ENCODE data around the gene ZBTB7C.

ZBTB7C gene

GRCh38 chr18:48179666-48180065 lies 229.5 kb downstream of the ZBTB7C start:
- Mint-ChIP-seq H3K4me3 (no peak overlapping the region), H3K4me1 (ENCODE audit: low read depth) (no peaks in the 10 kb centered on the region), H3K27me3 (peaks cover 3% of the 10 kb centered on the region), H3K36me3 (no peaks in the 10 kb centered on the region), H3K27ac (no peak overlapping the region), H3K9me3 (ENCODE audit: low read depth) (no peaks in the 10 kb centered on the region)

- Mint-ChIP-seq H3K36me3 (no peaks in the 10 kb centered on the region), H3K4me1 (ENCODE audit: low read depth) (no peaks in the 10 kb centered on the region), H3K27me3 (peaks cover 2% of the 10 kb centered on the region), H3K4me3 (no peak overlapping the region), H3K9me3 (ENCODE audit: low read depth) (no peaks in the 10 kb centered on the region), H3K27ac (no peak overlapping the region)
Measured at GRCh38 chr18:48179001-48179400, 230.2 kb downstream of the ZBTB7C start.

- H3K27me3 Mint-ChIP-seq: no peaks in the 10 kb centered on the region
- no peaks in the 10 kb centered on the region for H3K9me3 Mint-ChIP-seq (ENCODE audit: low read depth)
- no peak overlapping the region for H3K27ac Mint-ChIP-seq
- H3K36me3 Mint-ChIP-seq: no peaks in the 10 kb centered on the region
- H3K4me3 Mint-ChIP-seq: no peak overlapping the region
- no peaks in the 10 kb centered on the region for H3K4me1 Mint-ChIP-seq (ENCODE audit: low read depth)
Measured at GRCh38 chr18:48176909-48177308, 232.3 kb downstream of the ZBTB7C start.

- Mint-ChIP-seq H3K4me1 (ENCODE audit: low read depth) (no peaks in the 10 kb centered on the region), H3K9me3 (ENCODE audit: low read depth) (no peaks in the 10 kb centered on the region), H3K27ac (no peak overlapping the region), H3K36me3 (no peaks in the 10 kb centered on the region), H3K27me3 (no peaks in the 10 kb centered on the region), H3K4me3 (no peak overlapping the region)
Measured at GRCh38 chr18:48173557-48173956, 235.6 kb downstream of the ZBTB7C start.

GRCh38 chr18:48172226-48173006 lies 236.8 kb downstream of the ZBTB7C start:
- no peaks in the 10 kb centered on the region for H3K27me3 Mint-ChIP-seq
- no peak overlapping the region for H3K27ac Mint-ChIP-seq
- no peak overlapping the region for H3K4me3 Mint-ChIP-seq

GRCh38 chr18:48171490-48172188 lies 237.5 kb downstream of the ZBTB7C start:
- H3K27me3 Mint-ChIP-seq: no peaks in the 10 kb centered on the region
- H3K9me3 Mint-ChIP-seq (ENCODE audit: low read depth): no peaks in the 10 kb centered on the region
- no peak overlapping the region for H3K27ac Mint-ChIP-seq
- peaks cover 2% of the 10 kb centered on the region for H3K4me1 Mint-ChIP-seq (ENCODE audit: low read depth)
- no peaks in the 10 kb centered on the region for H3K36me3 Mint-ChIP-seq
- H3K4me3 Mint-ChIP-seq: no peak overlapping the region

More at GRCh38 chr18:48172226-48173006, 236.8 kb downstream of the ZBTB7C start:
- Mint-ChIP-seq H3K9me3 (ENCODE audit: low read depth) (no peaks in the 10 kb centered on the region), H3K4me1 (ENCODE audit: low read depth) (no peaks in the 10 kb centered on the region), H3K36me3 (no peaks in the 10 kb centered on the region)

GRCh38 chr18:48170651-48171050 lies 238.5 kb downstream of the ZBTB7C start:
- H3K27me3 Mint-ChIP-seq: no peaks in the 10 kb centered on the region
- H3K4me1 Mint-ChIP-seq (ENCODE audit: low read depth): peaks cover 2% of the 10 kb centered on the region
- H3K36me3 Mint-ChIP-seq: no peaks in the 10 kb centered on the region

GRCh38 chr18:48168861-48169260 lies 240.3 kb downstream of the ZBTB7C start:
- Mint-ChIP-seq H3K4me1 (ENCODE audit: low read depth) (peaks cover 2% of the 10 kb centered on the region), H3K4me3 (no peak overlapping the region), H3K27me3 (peaks cover 2% of the 10 kb centered on the region), H3K27ac (no peak overlapping the region), H3K36me3 (no peaks in the 10 kb centered on the region), H3K9me3 (ENCODE audit: low read depth) (no peaks in the 10 kb centered on the region)

More at GRCh38 chr18:48170651-48171050, 238.5 kb downstream of the ZBTB7C start:
- no peak overlapping the region for H3K27ac Mint-ChIP-seq
- no peak overlapping the region for H3K4me3 Mint-ChIP-seq
- no peaks in the 10 kb centered on the region for H3K9me3 Mint-ChIP-seq (ENCODE audit: low read depth)

- Mint-ChIP-seq H3K27me3 (peaks cover 2% of the 10 kb centered on the region), H3K4me3 (no peak overlapping the region), H3K9me3 (ENCODE audit: low read depth) (no peaks in the 10 kb centered on the region), H3K36me3 (no peaks in the 10 kb centered on the region), H3K4me1 (ENCODE audit: low read depth) (peaks cover 2% of the 10 kb centered on the region), H3K27ac (no peak overlapping the region)
Measured at GRCh38 chr18:48167897-48168253, 241.3 kb downstream of the ZBTB7C start.

- H3K27ac Mint-ChIP-seq: no peak overlapping the region
- H3K4me1 Mint-ChIP-seq (ENCODE audit: low read depth): peaks cover 5% of the 10 kb centered on the region
- H3K4me3 Mint-ChIP-seq: no peak overlapping the region
- peaks cover 2% of the 10 kb centered on the region for H3K27me3 Mint-ChIP-seq
- H3K36me3 Mint-ChIP-seq: no peaks in the 10 kb centered on the region
- H3K9me3 Mint-ChIP-seq (ENCODE audit: low read depth): no peaks in the 10 kb centered on the region
Measured at GRCh38 chr18:48166336-48166875, 242.8 kb downstream of the ZBTB7C start.

GRCh38 chr18:48165111-48165866 lies 243.9 kb downstream of the ZBTB7C start:
- Mint-ChIP-seq H3K27ac (no peak overlapping the region), H3K36me3 (no peaks in the 10 kb centered on the region), H3K9me3 (ENCODE audit: low read depth) (no peaks in the 10 kb centered on the region), H3K4me3 (no peak overlapping the region), H3K4me1 (ENCODE audit: low read depth) (peaks cover 9% of the 10 kb centered on the region), H3K27me3 (peaks cover 2% of the 10 kb centered on the region)

GRCh38 chr18:48164701-48165100 lies 244.5 kb downstream of the ZBTB7C start:
- H3K4me1 Mint-ChIP-seq (ENCODE audit: low read depth): peaks cover 9% of the 10 kb centered on the region
- no peak overlapping the region for H3K4me3 Mint-ChIP-seq
- no peaks in the 10 kb centered on the region for H3K9me3 Mint-ChIP-seq (ENCODE audit: low read depth)
- H3K36me3 Mint-ChIP-seq: no peaks in the 10 kb centered on the region
- peaks cover 2% of the 10 kb centered on the region for H3K27me3 Mint-ChIP-seq
- H3K27ac Mint-ChIP-seq: no peak overlapping the region

GRCh38 chr18:48164116-48164515 lies 245.1 kb downstream of the ZBTB7C start:
- H3K36me3 Mint-ChIP-seq: no peaks in the 10 kb centered on the region

GRCh38 chr18:48163738-48164115 lies 245.5 kb downstream of the ZBTB7C start:
- H3K4me1 Mint-ChIP-seq (ENCODE audit: low read depth): peaks cover 9% of the 10 kb centered on the region
- H3K9me3 Mint-ChIP-seq (ENCODE audit: low read depth): no peaks in the 10 kb centered on the region

More at GRCh38 chr18:48164116-48164515, 245.1 kb downstream of the ZBTB7C start:
- no peak overlapping the region for H3K4me3 Mint-ChIP-seq
- no peaks in the 10 kb centered on the region for H3K9me3 Mint-ChIP-seq (ENCODE audit: low read depth)
- peaks cover 2% of the 10 kb centered on the region for H3K27me3 Mint-ChIP-seq
- H3K27ac Mint-ChIP-seq: no peak overlapping the region
- H3K4me1 Mint-ChIP-seq (ENCODE audit: low read depth): peaks cover 9% of the 10 kb centered on the region

More at GRCh38 chr18:48163738-48164115, 245.5 kb downstream of the ZBTB7C start:
- H3K4me3 Mint-ChIP-seq: no peak overlapping the region
- no peak overlapping the region for H3K27ac Mint-ChIP-seq
- H3K27me3 Mint-ChIP-seq: peaks cover 2% of the 10 kb centered on the region
- H3K36me3 Mint-ChIP-seq: no peaks in the 10 kb centered on the region

All from activated naive CD8-positive, alpha-beta T cell (primary cell).